ENCODE measurements around the gene JMY.
"Not testable (repeated sequence)": the region's sequence is repeated elsewhere in the genome, so short reads cannot be mapped to it uniquely, and the experiment has no call there.

The JMY gene

DNA sequence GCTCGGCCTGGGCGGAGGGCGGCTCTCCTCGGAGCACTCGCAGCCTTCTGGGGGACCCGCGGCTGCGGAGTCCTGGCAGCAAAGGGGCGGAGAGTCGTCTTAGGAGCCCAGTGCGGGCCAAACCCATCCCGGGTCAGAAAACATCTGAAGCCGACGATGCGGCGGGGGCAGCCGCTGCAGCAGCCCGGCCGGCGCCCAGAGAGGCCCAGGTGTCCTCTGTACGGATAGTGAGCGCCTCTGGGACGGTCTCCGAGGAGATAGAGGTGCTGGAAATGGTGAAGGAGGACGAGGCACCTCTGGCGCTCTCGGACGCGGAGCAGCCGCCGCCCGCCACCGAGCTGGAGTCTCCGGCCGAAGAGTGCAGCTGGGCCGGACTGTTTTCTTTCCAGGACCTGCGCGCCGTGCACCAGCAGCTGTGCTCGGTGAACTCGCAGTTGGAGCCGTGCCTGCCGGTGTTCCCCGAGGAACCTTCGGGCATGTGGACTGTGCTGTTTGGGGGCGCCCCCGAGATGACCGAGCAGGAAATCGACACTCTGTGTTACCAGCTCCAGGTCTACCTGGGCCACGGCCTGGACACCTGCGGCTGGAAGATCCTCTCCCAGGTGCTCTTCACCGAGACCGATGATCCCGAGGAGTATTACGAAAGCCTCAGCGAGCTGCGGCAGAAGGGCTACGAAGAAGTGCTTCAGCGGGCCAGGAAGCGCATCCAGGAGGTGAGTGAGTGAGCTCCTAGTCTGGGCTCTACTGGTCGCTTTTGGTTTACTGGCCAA is 1.2 kb downstream of the JMY start:
- peak; percentile 65 for DNase-seq

DNA sequence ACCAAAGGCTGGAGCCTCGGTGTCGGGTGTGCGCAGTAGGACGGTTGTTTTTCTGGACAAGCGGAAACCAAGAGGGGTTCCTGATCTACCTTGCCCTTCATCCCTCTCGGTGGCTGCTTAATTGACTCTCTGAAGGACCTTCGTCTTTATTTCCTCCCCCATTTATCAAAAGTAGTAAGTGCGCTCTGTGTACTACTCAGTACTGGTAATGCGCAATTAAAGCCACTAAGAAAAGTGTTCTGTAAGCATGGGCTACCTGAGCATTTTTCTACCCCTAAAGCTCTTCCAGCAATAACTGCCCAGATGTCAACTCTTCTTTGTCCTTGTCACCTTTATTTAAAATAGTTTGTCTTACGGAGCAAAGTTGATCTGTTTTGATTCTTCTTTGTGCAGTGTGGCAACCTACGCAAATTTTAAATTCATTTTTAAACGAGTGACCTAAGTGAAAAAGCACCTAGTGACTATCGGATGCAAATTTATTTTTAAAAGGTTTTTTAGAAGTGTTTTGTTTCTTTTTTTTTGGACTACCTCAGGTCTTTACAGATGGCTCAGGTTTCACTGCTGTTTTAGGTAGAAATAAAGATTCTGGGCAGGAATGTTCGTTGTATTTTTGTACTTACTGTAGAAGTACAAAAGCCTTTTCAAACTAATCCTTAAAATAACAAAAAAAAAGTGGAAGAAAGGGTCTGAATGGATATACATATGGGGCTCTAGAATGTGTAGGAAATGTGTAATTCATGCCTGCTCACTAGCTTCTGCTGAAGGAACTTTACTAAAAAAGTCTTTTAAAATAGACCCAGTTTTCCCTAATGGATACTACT is 2.0 kb downstream of the JMY start:
- no peak for DNase-seq

DNA sequence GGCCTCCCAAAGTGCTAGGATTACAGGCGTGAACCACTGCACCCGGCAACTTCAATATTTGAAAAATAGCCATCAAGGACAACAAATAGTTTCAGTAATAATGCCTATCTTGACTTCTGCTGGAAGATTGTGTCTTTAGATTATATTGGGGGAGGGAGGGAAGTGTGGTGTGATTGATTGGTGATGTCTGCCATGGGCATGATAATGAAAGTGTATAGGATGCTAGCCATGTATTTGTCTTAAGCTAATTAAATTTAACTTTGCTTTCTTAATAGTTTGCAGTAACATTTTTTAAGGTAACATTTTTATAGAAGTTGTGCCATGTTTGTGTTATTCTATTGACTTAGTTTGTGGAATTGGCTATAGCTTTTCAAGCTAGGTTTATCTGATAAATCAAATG is 4.6 kb downstream of the JMY start:
- no peak for DNase-seq

DNA sequence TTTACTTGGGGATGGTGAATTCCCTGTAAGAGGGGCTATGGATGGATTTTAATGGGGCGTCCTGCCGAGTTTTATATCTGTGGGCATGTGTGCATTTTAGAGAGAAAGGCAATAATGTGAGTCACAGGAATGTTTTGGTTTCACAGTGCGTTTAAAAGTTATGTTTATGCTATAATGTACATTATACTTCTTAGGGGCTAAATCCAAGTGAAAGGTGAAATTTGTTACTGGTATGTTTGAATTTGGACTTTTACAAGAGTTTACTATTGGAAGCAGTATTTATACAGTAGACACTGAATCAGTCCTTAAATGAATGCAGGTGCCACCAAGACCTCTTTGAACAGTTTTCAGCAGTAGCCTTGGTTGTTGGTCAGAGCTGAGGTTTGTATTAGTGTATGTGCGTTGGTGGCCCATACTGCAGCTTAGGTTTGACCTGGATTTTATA is 5.6 kb downstream of the JMY start:
- no peak for DNase-seq

DNA sequence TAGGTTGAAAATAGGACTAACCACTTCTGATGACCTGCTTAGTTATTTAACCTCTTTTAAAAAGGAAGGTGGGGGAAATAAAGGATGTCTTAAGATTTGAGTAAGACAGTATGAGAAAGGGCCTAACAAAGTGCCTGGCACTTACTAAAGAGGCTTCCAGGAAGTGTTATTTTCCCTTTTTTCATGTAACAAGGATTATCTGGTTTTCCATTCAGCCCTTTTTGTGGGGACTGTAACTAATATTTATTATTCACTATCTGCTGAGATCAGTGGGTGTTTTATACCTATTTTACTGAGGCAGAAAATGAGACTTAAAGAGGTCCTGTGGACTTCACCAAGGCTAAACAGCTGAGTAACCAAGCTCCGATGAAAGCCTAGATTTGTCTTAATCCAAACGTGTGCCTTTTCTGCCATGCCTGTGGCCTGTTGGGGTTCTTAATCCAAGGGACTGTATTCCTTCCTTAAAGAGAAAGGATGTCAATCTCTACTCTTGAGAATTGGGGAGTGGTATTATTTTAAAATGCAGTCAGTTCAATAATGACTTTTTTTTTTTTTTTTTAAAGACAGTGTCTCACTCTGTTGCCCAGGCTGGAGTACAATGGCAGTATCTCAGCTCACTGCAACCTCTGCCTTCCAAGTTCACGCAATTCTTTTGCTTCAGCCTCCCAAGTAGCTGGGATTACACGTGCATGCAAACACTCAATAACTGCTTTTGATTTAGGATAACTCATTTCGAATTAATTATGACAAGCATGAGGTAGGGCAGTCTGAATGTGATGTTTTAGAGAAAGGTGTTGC is 6.5 kb downstream of the JMY start:
- no peak for DNase-seq

DNA sequence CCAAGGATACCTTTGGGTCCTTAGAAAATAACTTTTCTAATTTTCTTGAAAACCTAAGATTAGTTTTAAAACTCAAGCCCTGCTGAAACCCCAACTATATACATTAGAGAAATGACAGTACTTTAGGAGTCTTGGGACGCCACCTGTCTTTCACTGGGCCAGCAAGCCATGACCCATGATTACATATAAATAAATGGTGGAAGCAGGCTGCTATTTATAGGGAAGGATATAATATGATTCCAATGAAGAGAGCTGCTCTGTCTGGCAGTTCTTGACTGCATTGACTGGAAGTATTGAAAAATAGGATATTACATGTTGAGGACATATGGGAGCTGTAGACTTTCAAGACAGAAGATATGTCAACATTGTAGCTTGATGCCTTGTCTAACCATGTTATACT is 7.3 kb downstream of the JMY start:
- no peak for DNase-seq

DNA sequence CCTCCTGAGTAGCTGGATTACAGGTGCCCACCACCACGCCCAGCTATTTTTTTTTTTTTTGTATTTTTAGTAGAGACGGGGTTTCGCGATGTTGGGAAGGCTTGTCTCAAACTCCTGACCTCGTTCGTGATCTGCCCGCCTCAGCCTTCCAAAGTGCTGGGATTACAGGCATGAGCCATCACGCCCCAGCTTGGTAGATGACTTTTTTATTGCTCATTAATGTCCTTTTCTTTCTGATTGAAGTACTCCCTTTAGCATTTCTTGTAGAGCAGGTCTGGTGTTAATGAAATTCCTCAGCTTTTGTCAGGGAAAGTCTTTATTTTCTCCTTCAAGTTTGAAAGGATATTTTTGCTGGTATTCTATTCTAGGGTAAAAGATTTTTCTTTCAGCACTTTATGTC is 18.1 kb downstream of the JMY start:
- not testable (repeated sequence) for DNase-seq

DNA sequence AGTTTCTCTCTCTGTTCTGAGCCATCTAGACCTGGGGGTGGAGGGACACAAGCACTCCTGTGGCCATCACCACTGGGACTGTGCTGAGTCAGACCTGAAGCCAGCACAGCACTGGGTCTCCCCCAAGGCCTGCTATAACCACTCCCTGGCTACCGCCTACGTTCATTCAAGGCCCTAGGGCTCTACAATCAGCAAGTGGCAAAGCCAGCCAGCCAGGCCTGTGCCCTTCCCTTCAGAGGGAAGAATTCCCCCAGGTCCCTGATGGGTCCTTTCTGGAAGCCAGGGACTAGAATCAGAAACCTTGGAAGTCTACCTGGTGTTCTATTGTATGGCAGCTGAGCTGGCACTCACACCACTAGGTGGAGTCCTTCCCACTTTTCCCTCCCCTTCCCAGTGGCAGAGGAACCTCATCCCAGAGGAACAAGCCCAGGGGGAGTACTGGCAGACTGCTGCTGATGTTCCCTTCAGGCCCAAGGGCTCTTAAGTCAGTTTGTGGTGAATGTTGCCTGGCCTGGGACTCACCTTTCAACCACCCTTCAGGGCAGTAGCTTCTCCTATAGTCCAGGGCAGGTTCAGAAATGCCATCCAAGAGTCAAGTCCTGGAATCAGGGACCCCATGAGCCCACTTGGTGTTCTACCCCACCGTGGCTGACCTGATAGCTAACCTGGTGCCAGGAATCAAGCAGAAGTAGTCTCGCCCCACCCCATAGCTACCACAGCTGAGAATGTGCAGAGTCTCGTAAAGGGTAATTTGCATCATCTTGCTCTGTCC is 20.0 kb downstream of the JMY start:
- DNase-seq = no peak

DNA sequence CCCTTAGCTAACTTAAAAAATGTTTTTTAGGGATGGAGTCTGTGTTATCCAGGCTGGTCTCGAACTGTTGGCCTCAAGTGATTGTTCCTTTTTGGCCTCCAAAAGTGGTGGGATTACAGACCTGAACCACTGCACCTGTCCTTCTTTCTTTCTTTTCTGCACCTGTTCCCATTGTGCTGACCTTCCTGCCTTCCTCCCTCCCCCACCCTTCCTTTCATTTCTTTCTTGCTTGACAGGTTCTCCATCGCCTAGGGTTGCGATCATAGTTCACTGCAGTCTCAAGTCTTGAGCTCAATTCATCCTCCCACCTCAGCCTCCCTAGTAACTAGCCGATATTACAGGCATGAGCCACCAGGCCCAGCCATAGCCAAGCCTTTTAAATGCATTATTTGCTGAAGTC is 20.6 kb downstream of the JMY start:
- no peak for DNase-seq

DNA sequence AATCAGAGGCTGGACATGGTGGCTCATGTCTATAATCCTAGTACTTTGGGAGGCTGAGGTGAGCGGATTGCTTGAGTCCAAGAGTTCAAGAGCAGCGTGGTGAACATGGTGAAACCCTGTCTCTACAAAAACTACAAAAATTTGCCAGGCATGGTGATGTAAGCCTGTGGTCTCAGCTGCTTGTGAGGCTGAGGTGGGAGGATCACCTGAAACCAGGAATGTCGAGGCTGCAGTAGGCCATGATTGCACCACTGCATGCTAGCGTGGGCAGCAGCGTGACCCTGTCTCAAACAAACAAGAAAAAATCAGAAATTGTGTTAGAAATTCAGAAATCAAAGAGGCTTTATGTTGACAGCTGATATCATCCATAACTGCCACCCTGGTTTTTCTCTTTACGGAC is 21.4 kb downstream of the JMY start:
- DNase-seq = no peak

DNA sequence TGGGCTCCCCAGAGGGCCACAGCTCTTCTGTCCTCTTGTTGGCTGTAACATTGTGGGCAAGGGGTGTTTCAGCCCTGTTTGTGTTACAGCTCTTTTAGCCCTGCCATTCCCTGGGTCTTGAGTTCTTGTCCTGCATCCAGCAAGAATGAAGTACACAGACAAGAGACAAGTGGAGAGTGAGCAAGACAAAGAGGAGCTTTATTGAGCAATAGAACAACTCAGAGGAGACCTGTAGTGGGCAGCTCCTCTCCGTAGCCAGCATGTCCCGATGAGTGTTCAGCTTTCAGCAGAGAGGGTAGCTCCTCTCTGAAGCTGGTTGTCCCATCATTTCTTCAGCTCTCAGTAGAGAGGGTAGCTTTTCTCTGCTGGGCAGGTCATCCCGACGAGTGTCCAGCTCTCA is 22.9 kb downstream of the JMY start:
- DNase-seq = no peak

DNA sequence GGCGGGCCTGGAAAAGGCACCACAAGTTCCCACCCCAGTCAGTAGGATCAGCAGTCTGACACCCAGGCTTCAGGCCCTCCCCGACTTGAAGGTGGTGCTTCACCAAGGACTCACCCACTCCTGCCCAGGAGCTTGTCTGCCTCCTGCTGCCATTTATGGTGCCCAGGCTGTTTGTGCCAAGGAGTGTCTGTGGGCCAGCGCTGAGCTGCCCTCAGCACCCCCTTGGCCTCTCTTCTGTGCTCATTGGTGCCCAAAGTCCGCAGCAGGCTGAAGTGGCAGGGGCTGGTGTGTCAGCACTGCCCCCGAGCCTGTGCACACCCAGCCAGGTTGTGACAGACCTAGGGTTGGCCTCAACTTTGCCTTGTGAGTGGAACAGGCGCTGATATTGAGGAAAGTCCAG is 23.5 kb downstream of the JMY start:
- DNase-seq = no peak

DNA sequence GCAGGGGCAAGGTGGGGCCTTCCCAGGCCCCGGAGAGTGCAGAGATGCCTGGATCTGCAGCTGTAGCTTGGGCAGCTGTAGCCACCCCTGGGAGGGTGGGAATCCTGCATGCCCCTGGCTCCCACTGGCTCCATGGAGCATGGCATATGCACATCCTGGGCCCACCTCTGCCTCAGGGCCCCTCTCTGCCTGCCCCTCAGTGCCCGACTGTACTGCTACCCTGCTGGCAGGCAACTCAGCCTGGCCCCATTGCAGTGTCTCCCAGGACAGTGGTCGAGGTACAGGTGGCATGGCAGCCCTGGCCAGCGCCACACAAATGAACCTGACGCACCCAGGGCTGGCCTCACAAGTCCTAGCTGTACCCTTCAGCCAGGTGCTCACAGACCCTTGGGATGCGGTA is 23.9 kb downstream of the JMY start:
- DNase-seq = no peak

DNA sequence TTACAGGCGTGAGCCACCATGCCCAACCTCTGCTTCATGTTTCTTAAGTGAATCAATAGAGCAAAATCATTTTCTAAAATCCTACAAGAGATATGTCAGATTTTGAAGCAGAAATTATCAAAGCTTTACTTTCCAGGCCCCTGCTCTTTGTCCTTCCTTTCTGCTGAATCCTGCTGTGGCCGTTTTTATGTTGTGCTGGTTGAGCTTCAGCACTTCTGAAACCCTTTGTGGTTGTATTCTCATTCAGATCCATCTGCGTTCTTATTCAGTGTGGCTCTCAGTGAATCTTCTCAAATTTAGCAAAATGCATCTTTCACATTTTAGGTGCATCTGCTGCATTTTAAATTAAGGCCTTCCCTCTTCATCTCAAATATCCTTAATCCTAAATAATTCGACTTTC is 26.0 kb downstream of the JMY start:
- no peak for DNase-seq

DNA sequence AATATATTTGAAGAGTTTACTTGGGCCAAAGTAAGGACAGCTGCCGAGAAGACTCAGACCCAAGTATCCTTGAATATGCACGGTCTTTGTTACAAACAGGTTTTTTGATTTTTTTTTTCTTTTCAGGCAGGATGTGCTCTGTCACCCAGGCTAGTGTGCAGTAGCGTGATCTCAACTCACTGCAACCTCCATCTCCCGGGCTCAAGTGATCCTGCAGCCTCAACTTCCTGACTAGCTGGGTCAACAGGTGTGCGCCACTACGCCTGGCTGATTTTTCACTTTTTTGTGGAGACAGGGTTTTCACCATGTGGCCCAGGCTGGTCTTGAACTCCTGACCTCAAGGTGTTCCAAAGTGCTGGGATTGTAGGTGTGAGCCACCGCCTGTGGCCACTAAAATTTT is 27.4 kb downstream of the JMY start:
- peak; percentile 20 for DNase-seq

DNA sequence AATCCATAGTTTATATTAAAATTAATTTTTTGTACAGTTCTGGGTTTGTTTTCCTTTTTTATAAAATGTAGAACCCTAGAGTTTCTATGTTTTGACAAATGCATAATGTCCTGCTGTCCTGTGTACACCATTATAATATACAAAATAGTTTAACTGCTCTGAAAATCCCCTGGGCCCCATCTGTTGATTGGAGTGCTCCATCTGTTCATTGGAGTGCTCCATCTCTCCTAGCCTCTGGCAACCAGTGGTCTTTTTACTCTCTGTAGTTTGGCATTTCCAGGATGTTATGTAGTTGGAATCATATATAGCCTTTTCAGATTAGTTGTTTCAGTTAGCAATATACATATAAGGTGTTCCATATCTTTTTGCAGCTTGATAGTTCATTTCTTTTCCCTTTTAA is 31.2 kb downstream of the JMY start:
- no peak for DNase-seq

DNA sequence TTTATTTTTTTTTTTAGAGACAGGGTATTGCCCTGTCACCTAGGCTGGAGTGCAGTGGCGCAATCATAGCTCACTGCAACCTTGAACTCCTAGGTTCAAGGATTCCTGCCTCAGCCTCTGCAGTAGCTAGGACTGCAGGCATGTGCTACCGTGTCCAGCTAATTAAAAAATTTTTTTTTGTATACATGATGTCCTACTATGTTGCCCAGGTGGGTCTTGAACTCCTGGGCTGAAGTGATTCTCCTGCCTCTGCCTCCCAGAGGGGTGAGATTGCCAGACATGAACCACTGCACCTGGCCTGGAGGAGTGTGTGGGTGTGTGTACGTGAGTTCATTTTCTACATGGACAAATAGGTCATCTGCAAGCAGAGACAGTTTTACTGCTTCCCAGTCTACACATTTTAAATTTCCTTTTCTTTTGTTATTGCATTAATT is 33.8 kb downstream of the JMY start:
- no peak for DNase-seq

DNA sequence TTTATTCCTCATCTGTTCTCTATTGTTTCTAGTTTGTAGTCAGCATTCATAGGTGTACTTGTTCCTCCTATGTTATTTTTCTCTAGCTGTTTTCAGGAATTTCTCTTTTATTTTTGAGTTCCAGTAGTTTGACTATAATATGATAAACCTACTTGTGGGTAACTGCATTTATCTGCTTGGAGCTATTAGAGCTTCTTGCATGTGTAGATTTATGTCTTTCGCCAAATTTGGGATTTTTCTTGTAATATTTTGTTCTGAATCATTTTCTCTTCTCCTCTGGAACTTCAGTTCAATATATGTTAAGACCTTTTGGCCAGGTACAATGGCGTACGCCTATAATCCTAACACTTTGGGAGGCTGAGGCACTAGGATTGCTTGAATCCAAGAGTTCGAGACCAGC is 37.4 kb downstream of the JMY start:
- no peak for DNase-seq

DNA sequence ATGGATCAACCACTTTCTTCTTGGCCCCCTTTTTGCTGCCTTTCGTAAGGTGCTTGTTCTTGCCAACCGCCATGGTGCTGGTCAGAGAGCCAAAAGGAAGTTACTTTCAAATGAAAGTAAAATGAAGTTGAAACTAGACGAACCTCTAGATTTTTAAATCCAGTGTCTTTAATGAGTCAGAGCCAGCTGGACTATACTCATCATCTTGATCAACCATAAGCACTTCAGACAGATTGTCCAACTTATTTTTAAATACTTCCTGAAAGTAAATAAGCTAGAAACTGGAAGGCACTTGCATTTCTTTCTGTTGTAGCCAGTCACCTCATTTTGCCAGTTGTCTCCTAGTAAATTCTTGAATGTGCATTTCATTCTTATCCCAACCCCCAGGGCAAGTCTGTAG is 48.9 kb downstream of the JMY start:
- no peak for DNase-seq

DNA sequence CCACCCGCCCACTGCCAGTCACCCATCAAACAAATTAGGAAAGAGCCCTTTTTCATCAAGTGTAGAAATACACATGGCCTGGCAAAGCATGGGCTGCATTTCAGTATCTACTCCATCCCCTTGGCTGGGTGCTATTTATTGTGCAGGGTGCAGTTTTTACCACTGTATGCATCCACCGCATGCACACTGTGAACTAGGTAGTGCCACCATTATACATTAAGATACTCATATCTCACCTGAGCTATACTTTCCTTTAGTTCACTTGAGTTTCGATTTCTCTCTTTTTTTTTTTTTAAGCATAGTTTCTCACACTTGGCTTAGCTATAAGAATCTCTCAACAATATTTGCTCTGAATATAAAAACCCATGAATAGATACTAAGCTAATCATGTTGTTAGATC is 49.4 kb downstream of the JMY start:
- DNase-seq = no peak

DNA sequence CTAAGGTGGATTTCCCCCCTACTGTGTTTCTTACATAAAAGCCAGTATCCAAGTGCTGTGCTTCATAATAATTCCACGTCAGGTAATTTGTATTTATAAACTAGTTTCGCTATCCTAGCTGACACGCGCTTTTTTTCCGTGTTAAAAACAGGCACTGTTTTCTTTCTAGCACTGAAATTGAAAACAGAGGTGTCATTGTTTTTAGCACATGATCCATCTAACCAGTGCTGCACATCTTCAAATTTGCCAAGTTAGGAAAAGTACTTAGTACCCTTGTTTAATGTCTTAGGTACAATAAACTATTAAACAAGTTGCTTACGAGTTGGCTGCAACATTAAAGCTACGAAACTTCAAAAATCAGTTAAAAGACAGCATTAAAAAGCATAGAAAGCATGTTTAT is 49.9 kb downstream of the JMY start:
- DNase-seq = no peak

DNA sequence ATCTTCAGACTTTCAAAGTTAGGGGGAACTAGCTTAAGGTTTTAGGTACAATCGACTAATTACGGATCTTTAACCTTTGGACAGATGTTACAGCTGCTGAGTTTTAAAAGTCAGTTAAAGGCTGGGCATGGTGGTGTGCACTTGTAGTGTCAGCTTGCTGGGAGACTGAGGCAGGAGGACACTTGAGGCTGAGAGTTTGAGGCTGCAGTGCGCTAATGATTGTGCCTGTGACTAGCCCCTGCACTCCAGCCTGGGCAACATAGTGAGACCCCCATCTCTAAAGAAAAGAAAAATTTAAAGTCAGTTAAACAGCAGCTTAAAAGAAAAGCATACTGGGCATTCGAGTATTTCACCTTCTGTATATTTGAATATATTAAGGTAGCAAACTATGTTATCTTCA is 51.4 kb downstream of the JMY start:
- DNase-seq = no peak

DNA sequence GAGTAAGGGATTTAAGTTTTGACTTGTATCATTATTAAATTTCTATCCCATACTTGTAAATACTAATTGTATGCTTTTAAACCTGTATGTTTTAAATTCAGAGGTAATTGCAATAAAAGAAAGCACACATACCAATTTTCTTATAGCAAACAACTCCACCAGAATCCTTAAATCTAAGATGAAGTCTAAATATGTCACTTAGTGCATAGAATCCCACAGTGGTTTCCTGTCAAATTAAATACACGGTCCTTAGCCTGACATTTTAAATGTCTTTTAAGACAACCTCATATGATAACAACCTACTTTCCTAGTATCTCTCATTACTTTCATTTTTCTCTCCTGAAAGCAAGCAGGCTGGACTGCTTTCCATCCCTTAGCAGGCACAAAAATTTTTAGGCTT is 52.0 kb downstream of the JMY start:
- no peak for DNase-seq
